T-helper 17 cell (primary cell): ENCODE results near the gene RPL3. TPM values are rescaled to one million over a fixed set of nuclear protein-coding genes. Genes with fewer than 3 reads are reported as not detected.
"Not testable (repeated sequence)": the region's sequence is repeated elsewhere in the genome, so short reads cannot be mapped to it uniquely, and the experiment has no call there.

ENCODE experiments used
- ATAC-seq: fragments of 150-1000 bp; cut with Tn5 transposase; 2 replicates; pipeline ENCODE4 v1.10.0; 2021; ENCODE audit warnings: mild to moderate bottlenecking, moderate library complexity
- DNase-seq, 3 donors: peaks; one replicate each; pipeline versions ENCODE4 v3.0.0 to v3.0.0-alpha.2; 2020 to 2021
- H3K9me3 ChIP-seq: one replicate; pipeline ENCODE4 v1.7.0; 2013; ENCODE audit warnings: low read length, mild to moderate bottlenecking; ENCODE audit not compliant: control insufficient read depth, poor library complexity, severe bottlenecking
- H3K27ac Mint-ChIP-seq: one replicate; pipeline ENCODE4 v1.8.0; 2022; ENCODE audit warnings: mild to moderate bottlenecking, moderate library complexity, mixed read lengths
- H3K27me3 Mint-ChIP-seq: one replicate; pipeline ENCODE4 v1.8.0; 2022; ENCODE audit warnings: mixed read lengths
- H3K36me3 Mint-ChIP-seq: one replicate; pipeline ENCODE4 v1.8.0; 2022; ENCODE audit warnings: low read depth, mixed read lengths
- H3K4me1 Mint-ChIP-seq: one replicate; pipeline ENCODE4 v1.8.0; 2022; ENCODE audit warnings: mild to moderate bottlenecking, mixed read lengths
- H3K4me3 Mint-ChIP-seq: one replicate; pipeline ENCODE4 v1.8.0; 2022; ENCODE audit warnings: mild to moderate bottlenecking, moderate library complexity, mixed read lengths
- total RNA-seq, 4 donors: library from RNA in 2 of 4; stranded (reverse) in 2 of 4; gene quantifications; one replicate each; pipeline ENCODE4 v1.2.3 and lab custom pipeline; 2022 to 2026

Gene RPL3
- total RNA-seq, 2 donors from 2014 or later: 3,215 to 3,260 TPM

- no peaks in the 10 kb centered on the region for H3K36me3 Mint-ChIP-seq
- DNase-seq (no peak), ATAC-seq (no peak)
- H3K4me1 Mint-ChIP-seq: peaks cover 4% of the 10 kb centered on the region
- H3K27me3 Mint-ChIP-seq: peaks cover 39% of the 10 kb centered on the region
- no peaks in the 10 kb centered on the region for H3K9me3 ChIP-seq
- peak overlapping the region; percentile 88 for H3K4me3 Mint-ChIP-seq
- no peak overlapping the region for H3K27ac Mint-ChIP-seq
These were observed 29.6 kb upstream of the RPL3 start for GRCh38 chr22:39348909-39349505.

- Mint-ChIP-seq H3K4me1 (peaks cover 7% of the 10 kb centered on the region), H3K4me3 (no peak overlapping the region), H3K27ac (no peak overlapping the region), H3K36me3 (no peaks in the 10 kb centered on the region), H3K27me3 (peaks cover 33% of the 10 kb centered on the region)
- DNase-seq (no peak), ATAC-seq (no peak)
- H3K9me3 ChIP-seq: no peaks in the 10 kb centered on the region
These were observed 25.8 kb upstream of the RPL3 start for GRCh38 chr22:39345231-39345630.

GRCh38 chr22:39344046-39344390 is 24.6 kb upstream of the RPL3 start:
- peaks cover 29% of the 10 kb centered on the region for H3K27me3 Mint-ChIP-seq
- ATAC-seq (no peak), DNase-seq (no peak)
- no peak overlapping the region for H3K4me3 Mint-ChIP-seq
- H3K9me3 ChIP-seq: no peaks in the 10 kb centered on the region
- H3K27ac Mint-ChIP-seq: no peak overlapping the region
- H3K36me3 Mint-ChIP-seq: no peaks in the 10 kb centered on the region
- peaks cover 3% of the 10 kb centered on the region for H3K4me1 Mint-ChIP-seq

GRCh38 chr22:39343259-39344045 is 24.0 kb upstream of the RPL3 start:
- H3K27ac Mint-ChIP-seq: no peak overlapping the region
- H3K4me3 Mint-ChIP-seq: no peak overlapping the region
- peaks cover 25% of the 10 kb centered on the region for H3K27me3 Mint-ChIP-seq
- H3K9me3 ChIP-seq: no peaks in the 10 kb centered on the region
- H3K36me3 Mint-ChIP-seq: no peaks in the 10 kb centered on the region
- peak; percentile 82 for ATAC-seq
- DNase-seq: peak in 1 of 3 donors; percentile 29
- H3K4me1 Mint-ChIP-seq: peaks cover 3% of the 10 kb centered on the region

GRCh38 chr22:39341179-39341578 is 21.8 kb upstream of the RPL3 start:
- no peak overlapping the region for H3K4me3 Mint-ChIP-seq
- peaks cover 19% of the 10 kb centered on the region for H3K27me3 Mint-ChIP-seq
- no peak overlapping the region for H3K27ac Mint-ChIP-seq
- H3K36me3 Mint-ChIP-seq: no peaks in the 10 kb centered on the region
- no peak for DNase-seq
- peaks cover 3% of the 10 kb centered on the region for H3K4me1 Mint-ChIP-seq
- ATAC-seq: no peak
- no peaks in the 10 kb centered on the region for H3K9me3 ChIP-seq

- ATAC-seq, H3K36me3 Mint-ChIP-seq, H3K4me3 Mint-ChIP-seq, H3K9me3 ChIP-seq, DNase-seq, H3K4me1 Mint-ChIP-seq, H3K27ac Mint-ChIP-seq: not testable (repeated sequence)
- H3K27me3 Mint-ChIP-seq: peaks cover 19% of the 10 kb centered on the region
These were observed 20.4 kb upstream of the RPL3 start for GRCh38 chr22:39339775-39340174.

GRCh38 chr22:39336411-39336810 is 17.0 kb upstream of the RPL3 start:
- peaks cover 4% of the 10 kb centered on the region for H3K27me3 Mint-ChIP-seq
- no peak for ATAC-seq
- no peaks in the 10 kb centered on the region for H3K36me3 Mint-ChIP-seq
- no peak overlapping the region for H3K27ac Mint-ChIP-seq
- no peak overlapping the region for H3K4me3 Mint-ChIP-seq
- H3K9me3 ChIP-seq: no peaks in the 10 kb centered on the region
- DNase-seq: no peak
- H3K4me1 Mint-ChIP-seq: peaks cover 2% of the 10 kb centered on the region

- no peaks in the 10 kb centered on the region for H3K9me3 ChIP-seq
- Mint-ChIP-seq H3K4me3 (no peak overlapping the region), H3K4me1 (peaks cover 2% of the 10 kb centered on the region), H3K27me3 (no peaks in the 10 kb centered on the region), H3K36me3 (no peaks in the 10 kb centered on the region), H3K27ac (no peak overlapping the region)
- ATAC-seq: no peak
- DNase-seq: no peak
These were observed 13.1 kb upstream of the RPL3 start for GRCh38 chr22:39332441-39333064.

GRCh38 chr22:39330553-39330952 is 11.1 kb upstream of the RPL3 start:
- not testable (repeated sequence) for H3K4me3 Mint-ChIP-seq, H3K4me1 Mint-ChIP-seq, H3K9me3 ChIP-seq, ATAC-seq, H3K36me3 Mint-ChIP-seq, H3K27me3 Mint-ChIP-seq, DNase-seq, H3K27ac Mint-ChIP-seq

- Mint-ChIP-seq H3K4me1 (peaks cover 2% of the 10 kb centered on the region), H3K27ac (no peak overlapping the region), H3K27me3 (no peaks in the 10 kb centered on the region), H3K36me3 (no peaks in the 10 kb centered on the region), H3K4me3 (no peak overlapping the region)
- no peaks in the 10 kb centered on the region for H3K9me3 ChIP-seq
- no peak for DNase-seq
- ATAC-seq: no peak
These were observed 8.8 kb upstream of the RPL3 start for GRCh38 chr22:39327995-39328754.

- no peaks in the 10 kb centered on the region for H3K4me1 Mint-ChIP-seq
- H3K27me3 Mint-ChIP-seq: no peaks in the 10 kb centered on the region
- H3K27ac Mint-ChIP-seq: peak overlapping the region; percentile 67
- no peak overlapping the region for H3K4me3 Mint-ChIP-seq
- no peak for DNase-seq
- no peaks in the 10 kb centered on the region for H3K9me3 ChIP-seq
- no peak for ATAC-seq
- no peaks in the 10 kb centered on the region for H3K36me3 Mint-ChIP-seq
These were observed 6.0 kb upstream of the RPL3 start for GRCh38 chr22:39325392-39325932.

- peak overlapping the region; percentile 100 for H3K27ac Mint-ChIP-seq
- ATAC-seq, H3K9me3 ChIP-seq, DNase-seq, H3K27me3 Mint-ChIP-seq, H3K36me3 Mint-ChIP-seq: not testable (repeated sequence)
- peaks cover 35% of the 10 kb centered on the region for H3K4me1 Mint-ChIP-seq
- peak overlapping the region; percentile 99 for H3K4me3 Mint-ChIP-seq
These were observed 1.2 kb upstream of the RPL3 start for GRCh38 chr22:39320616-39321029.
